Body of pancreas (tissue), 4 donors: Measurements from ENCODE around the gene BMP4.

Experiments
- POLR2A ChIP-seq, 3 donors: fragments of 450-650 bp; IDR thresholded peaks; one replicate each; pipeline ENCODE4 v1.6.1; 2016; ENCODE audit warnings: antibody characterized with exemption in 3 of 3, mild to moderate bottlenecking in 2 of 3
- TF ChIP-seq, protein P1 (sequence below), 7 experiments: fragments of 450-650 bp in 4 of 7; fragments of 200-600 bp in 3 of 7; sonication (generic) in 3 of 7; IDR thresholded peaks; one replicate each; pipeline ENCODE4 v1.5.1; 2016 to 2019; ENCODE audit warnings: antibody characterized with exemption in 7 of 7

DNA sequence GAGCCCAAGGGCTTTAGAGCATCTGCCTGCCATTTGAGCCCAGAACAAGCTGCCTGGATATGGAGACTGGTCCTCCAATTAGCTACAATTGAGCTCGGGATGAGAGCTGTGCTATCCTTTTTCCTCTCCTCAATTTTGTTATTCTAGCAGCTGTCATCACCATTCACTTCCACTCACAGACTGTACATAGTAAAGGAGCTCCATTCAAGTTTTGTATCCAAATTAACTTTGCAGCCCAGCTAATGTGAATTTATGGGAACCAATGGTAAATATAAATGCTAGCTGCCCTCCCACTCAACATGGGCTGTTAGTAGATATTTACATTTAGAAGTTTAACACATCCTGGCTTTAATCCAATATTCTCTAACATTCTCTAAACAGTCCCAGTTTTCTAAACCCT is 44.6 kb downstream of the BMP4 start:
- no peak for TF ChIP-seq POLR2A (IDR thresholded peaks at IDR 0.05)
- TF ChIP-seq, protein P1, sequence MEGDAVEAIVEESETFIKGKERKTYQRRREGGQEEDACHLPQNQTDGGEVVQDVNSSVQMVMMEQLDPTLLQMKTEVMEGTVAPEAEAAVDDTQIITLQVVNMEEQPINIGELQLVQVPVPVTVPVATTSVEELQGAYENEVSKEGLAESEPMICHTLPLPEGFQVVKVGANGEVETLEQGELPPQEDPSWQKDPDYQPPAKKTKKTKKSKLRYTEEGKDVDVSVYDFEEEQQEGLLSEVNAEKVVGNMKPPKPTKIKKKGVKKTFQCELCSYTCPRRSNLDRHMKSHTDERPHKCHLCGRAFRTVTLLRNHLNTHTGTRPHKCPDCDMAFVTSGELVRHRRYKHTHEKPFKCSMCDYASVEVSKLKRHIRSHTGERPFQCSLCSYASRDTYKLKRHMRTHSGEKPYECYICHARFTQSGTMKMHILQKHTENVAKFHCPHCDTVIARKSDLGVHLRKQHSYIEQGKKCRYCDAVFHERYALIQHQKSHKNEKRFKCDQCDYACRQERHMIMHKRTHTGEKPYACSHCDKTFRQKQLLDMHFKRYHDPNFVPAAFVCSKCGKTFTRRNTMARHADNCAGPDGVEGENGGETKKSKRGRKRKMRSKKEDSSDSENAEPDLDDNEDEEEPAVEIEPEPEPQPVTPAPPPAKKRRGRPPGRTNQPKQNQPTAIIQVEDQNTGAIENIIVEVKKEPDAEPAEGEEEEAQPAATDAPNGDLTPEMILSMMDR (IDR thresholded peaks at IDR 0.05): no peak
